KOPT-K1 (cell line): Measurements from ENCODE around the gene CHI3L2.

Source experiments
- H3K27ac ChIP-seq: fragments of 200-600 bp; sonication (generic); 2 replicates; pipeline ENCODE4 v1.5.1; 2016; ENCODE audit warnings: antibody characterized with exemption, mild to moderate bottlenecking, low read depth, low read length; ENCODE audit not compliant: poor library complexity, severe bottlenecking
- H3K36me3 ChIP-seq: fragments of 200-600 bp; sonication (generic); 2 replicates; pipeline ENCODE4 v1.5.1; 2017; ENCODE audit warnings: antibody characterized with exemption, mild to moderate bottlenecking, low read length, moderate library complexity; ENCODE audit not compliant: insufficient read depth
- H3K9me3 ChIP-seq: fragments of 200-600 bp; sonication (generic); 2 replicates; pipeline ENCODE4 v1.5.1; 2017; ENCODE audit warnings: antibody characterized with exemption, low read length, mild to moderate bottlenecking; ENCODE audit not compliant: insufficient read depth, poor library complexity, severe bottlenecking

The CHI3L2 gene

GRCh38 chr1:111279144-111279543 lies 51.6 kb downstream of the CHI3L2 start:
- Histone ChIP-seq H3K36me3 (no peaks in the 10 kb centered on the region), H3K9me3 (no peaks in the 10 kb centered on the region), H3K27ac (no peak overlapping the region)

- H3K9me3 ChIP-seq: no peaks in the 10 kb centered on the region
- H3K27ac ChIP-seq: no peak overlapping the region
- H3K36me3 ChIP-seq: no peaks in the 10 kb centered on the region
Measured at GRCh38 chr1:111280267-111280666, 52.8 kb downstream of the CHI3L2 start.

- H3K9me3 ChIP-seq: no peaks in the 10 kb centered on the region
- H3K36me3 ChIP-seq: no peaks in the 10 kb centered on the region
- no peak overlapping the region for H3K27ac ChIP-seq
Measured at GRCh38 chr1:111281411-111281810, 53.9 kb downstream of the CHI3L2 start.

GRCh38 chr1:111283838-111284237 lies 56.3 kb downstream of the CHI3L2 start:
- no peaks in the 10 kb centered on the region for H3K9me3 ChIP-seq
- H3K36me3 ChIP-seq: no peaks in the 10 kb centered on the region
- no peak overlapping the region for H3K27ac ChIP-seq

GRCh38 chr1:111285879-111286278 lies 58.4 kb downstream of the CHI3L2 start:
- Histone ChIP-seq H3K9me3 (no peaks in the 10 kb centered on the region), H3K27ac (no peak overlapping the region), H3K36me3 (no peaks in the 10 kb centered on the region)

- Histone ChIP-seq H3K36me3 (no peaks in the 10 kb centered on the region), H3K27ac (no peak overlapping the region), H3K9me3 (no peaks in the 10 kb centered on the region)
Measured at GRCh38 chr1:111286912-111287311, 59.4 kb downstream of the CHI3L2 start.

GRCh38 chr1:111289371-111289770 lies 61.9 kb downstream of the CHI3L2 start:
- H3K27ac ChIP-seq: no peak overlapping the region
- H3K36me3 ChIP-seq: no peaks in the 10 kb centered on the region
- H3K9me3 ChIP-seq: no peaks in the 10 kb centered on the region

GRCh38 chr1:111290104-111290503 lies 62.6 kb downstream of the CHI3L2 start:
- no peak overlapping the region for H3K27ac ChIP-seq
- no peaks in the 10 kb centered on the region for H3K36me3 ChIP-seq
- no peaks in the 10 kb centered on the region for H3K9me3 ChIP-seq

- H3K36me3 ChIP-seq: no peaks in the 10 kb centered on the region
- no peak within 1 kb of the TSS for H3K27ac ChIP-seq
- no peaks in the 10 kb centered on the region for H3K9me3 ChIP-seq
Measured at GRCh38 chr1:111290630-111291029, 63.1 kb downstream of the CHI3L2 start, which contains the start of gene CHIA. CHIA (plus strand) TSS chr1:111290851; CDS start chr1:111310468, 19,617 bp downstream.
